SW480 (cell line): ENCODE measurements around the gene SERINC5.

Experiments used
- DNase-seq: peaks from one replicate; pipeline ENCODE4 v3.0.0-alpha.2; 2016; ENCODE audit warnings: low spot score

Gene SERINC5

DNA sequence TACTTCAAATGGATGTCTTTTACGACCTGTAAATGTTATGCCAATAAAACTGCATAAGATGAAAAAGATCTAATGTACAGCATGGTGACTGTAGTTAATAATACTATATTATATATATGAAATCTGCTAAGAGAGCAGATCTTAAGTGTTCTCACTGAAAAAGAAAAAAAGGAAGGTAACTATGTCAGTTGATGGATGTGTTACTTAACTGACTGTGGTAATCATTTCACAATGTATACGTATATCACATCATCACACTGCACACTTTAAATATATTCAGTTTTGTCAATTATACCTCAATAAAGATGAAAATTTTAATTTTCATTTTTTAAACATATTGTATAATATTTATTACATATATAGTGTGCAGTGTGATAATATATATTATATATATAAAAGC is 188.8 kb downstream of the SERINC5 start:
- DNase-seq = no peak

DNA sequence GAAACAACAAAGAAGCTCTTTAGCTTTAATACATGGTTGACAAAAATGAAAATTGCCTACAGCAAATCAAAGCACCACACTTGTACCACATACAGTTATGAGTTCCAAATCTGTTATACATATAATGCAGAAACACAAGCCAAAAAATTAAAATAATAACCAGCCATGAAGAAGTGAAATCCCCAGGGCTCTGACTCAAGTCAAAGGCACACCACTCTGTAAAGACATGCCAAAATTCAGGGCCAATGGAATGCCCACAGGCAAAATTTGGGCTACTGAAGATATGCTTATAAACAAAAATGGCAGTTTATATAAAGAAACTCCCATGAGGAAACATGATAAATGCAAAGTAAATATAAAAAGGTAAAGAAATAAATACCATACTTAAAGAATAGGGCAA is 191.7 kb downstream of the SERINC5 start:
- no peak for DNase-seq
